H9 (cell line): ENCODE data around the gene RNU1-1. TPM values are rescaled to one million over a fixed set of nuclear protein-coding genes. Genes with fewer than 3 reads are reported as not detected.

Experiments used
- DNase-seq: peaks from one replicate; pipeline ENCODE4 v3.0.0-alpha.2; 2017
- H2AFZ ChIP-seq: one replicate; pipeline ENCODE4 v1.6.1; 2013; ENCODE audit warnings: mild to moderate bottlenecking, low read length, control low read depth, moderate library complexity
- H2AK5ac ChIP-seq: 2 replicates; pipeline ENCODE4 v1.6.1; 2013; ENCODE audit warnings: low read length, control low read depth, mixed read lengths; ENCODE audit not compliant: insufficient read length
- H2BK120ac ChIP-seq: one replicate; pipeline ENCODE4 v1.6.1; 2013; ENCODE audit warnings: low read depth, mild to moderate bottlenecking, low read length, control low read depth, inconsistent platforms; ENCODE audit not compliant: poor library complexity, severe bottlenecking
- H2BK12ac ChIP-seq: 2 replicates; pipeline ENCODE4 v1.6.1; 2013; ENCODE audit warnings: low read length, control low read depth, mixed read lengths, low read depth; ENCODE audit not compliant: insufficient read length
- H2BK15ac ChIP-seq: 2 replicates; pipeline ENCODE4 v1.6.1; 2013; ENCODE audit warnings: low read depth, low read length, control low read depth
- H2BK20ac ChIP-seq: one replicate; pipeline ENCODE4 v1.6.1; 2013; ENCODE audit warnings: low read depth, mild to moderate bottlenecking, low read length, control low read depth, inconsistent platforms; ENCODE audit not compliant: poor library complexity, severe bottlenecking
- H2BK5ac ChIP-seq: 2 replicates; pipeline ENCODE4 v1.6.1; 2013; ENCODE audit warnings: low read length, control low read depth, mixed read lengths; ENCODE audit not compliant: insufficient read length
- H3K14ac ChIP-seq: 2 replicates; pipeline ENCODE4 v1.6.1; 2013; ENCODE audit warnings: low read length, control low read depth; ENCODE audit not compliant: insufficient read depth
- H3K18ac ChIP-seq: 2 replicates; pipeline ENCODE4 v1.6.1; 2013; ENCODE audit warnings: low read depth, mild to moderate bottlenecking, mixed read lengths, low read length, control low read depth; ENCODE audit not compliant: insufficient read length
- H3K23ac ChIP-seq: 2 replicates; pipeline ENCODE4 v1.6.1; 2013; ENCODE audit warnings: low read length, control low read depth, mixed read lengths, low read depth; ENCODE audit not compliant: insufficient read length
- H3K23me2 ChIP-seq: 2 replicates; pipeline ENCODE4 v1.6.1; 2013; ENCODE audit warnings: low read depth, mild to moderate bottlenecking, mixed read lengths, low read length, control low read depth; ENCODE audit not compliant: insufficient read length, poor library complexity, severe bottlenecking
- H3K27ac ChIP-seq: 2 replicates; pipeline ENCODE4 v1.5.1; 2013; ENCODE audit warnings: low read length, control low read depth, mixed read lengths, low read depth; ENCODE audit not compliant: insufficient read length
- H3K27me3 ChIP-seq: 2 replicates; pipeline ENCODE4 v1.6.1; 2013; ENCODE audit warnings: low read length, control low read depth, inconsistent platforms; ENCODE audit not compliant: insufficient read depth
- H3K4ac ChIP-seq: 2 replicates; pipeline ENCODE4 v1.6.1; 2013; ENCODE audit warnings: low read depth, mild to moderate bottlenecking, control low read depth, inconsistent platforms, low read length, moderate library complexity
- H3K4me1 ChIP-seq: 2 replicates; pipeline ENCODE4 v1.6.1; 2013; ENCODE audit warnings: low read length, control low read depth, inconsistent platforms; ENCODE audit not compliant: insufficient read depth
- H3K4me2 ChIP-seq: 2 replicates; pipeline ENCODE4 v1.6.1; 2013; ENCODE audit warnings: low read length, control low read depth, mixed read lengths; ENCODE audit not compliant: insufficient read length, insufficient read depth
- H3K56ac ChIP-seq: 2 replicates; pipeline ENCODE4 v1.6.1; 2013; ENCODE audit warnings: low read depth, mild to moderate bottlenecking, mixed read lengths, low read length, control low read depth; ENCODE audit not compliant: insufficient read length
- H3K79me1 ChIP-seq: 2 replicates; pipeline ENCODE4 v1.6.1; 2013; ENCODE audit warnings: low read depth, mild to moderate bottlenecking, moderate library complexity, low read length, control low read depth, inconsistent platforms; ENCODE audit not compliant: insufficient read depth, poor library complexity, severe bottlenecking
- H3K79me2 ChIP-seq: 2 replicates; pipeline ENCODE4 v1.6.1; 2013; ENCODE audit warnings: low read length, control low read depth, inconsistent platforms; ENCODE audit not compliant: insufficient read depth
- H3K9ac ChIP-seq: 2 replicates; pipeline ENCODE4 v1.6.1; 2013; ENCODE audit warnings: low read length, control low read depth, mixed read lengths; ENCODE audit not compliant: insufficient read length; ENCODE audit errors: extremely low read depth
- H3K9me3 ChIP-seq: one replicate; pipeline ENCODE4 v1.6.1; 2013; ENCODE audit warnings: low read depth, low read length, inconsistent platforms; ENCODE audit not compliant: control insufficient read depth
- H3T11ph ChIP-seq: one replicate; pipeline ENCODE4 v1.6.1; 2013; ENCODE audit warnings: mild to moderate bottlenecking, low read length, control low read depth, inconsistent platforms
- H4K20me1 ChIP-seq: one replicate; pipeline ENCODE4 v1.6.1; 2013; ENCODE audit not compliant: control insufficient read depth, insufficient read length, insufficient read depth
- H4K5ac ChIP-seq: 2 replicates; pipeline ENCODE4 v1.6.1; 2013; ENCODE audit warnings: low read depth, mild to moderate bottlenecking, mixed read lengths, low read length, control low read depth; ENCODE audit not compliant: insufficient read length
- H4K8ac ChIP-seq: replicated peaks from 2 replicates; pipeline ENCODE4 v1.6.1; 2013; ENCODE audit warnings: low read length, control low read depth, mixed read lengths, low read depth; ENCODE audit not compliant: insufficient read length
- H4K91ac ChIP-seq: 2 replicates; pipeline ENCODE4 v1.6.1; 2013; ENCODE audit warnings: low read depth, mild to moderate bottlenecking, moderate library complexity, mixed read lengths, low read length, control low read depth; ENCODE audit not compliant: insufficient read length
- H3K27ac Mint-ChIP-seq, 3 experiments: 2 replicates in 2 of 3; 3 replicates in 1 of 3; pipeline ENCODE4 v1.8.0; 2020 to 2021; ENCODE audit warnings: mixed read lengths in 3 of 3, mild to moderate bottlenecking in 1 of 3, moderate library complexity in 1 of 3
- H3K27me3 Mint-ChIP-seq: 2 replicates; pipeline ENCODE4 v1.8.0; 2021; ENCODE audit warnings: low read depth, mild to moderate bottlenecking, moderate library complexity, mixed read lengths
- H3K36me3 Mint-ChIP-seq, 3 experiments: 2 replicates in 2 of 3; 3 replicates in 1 of 3; pipeline ENCODE4 v1.8.0; 2020 to 2021; ENCODE audit warnings: low read depth in 3 of 3, mixed read lengths in 3 of 3; ENCODE audit not compliant: insufficient read depth in 1 of 3
- H3K4me1 Mint-ChIP-seq, 2 experiments: 2 replicates each; pipeline ENCODE4 v1.8.0; 2020; ENCODE audit warnings: mixed read lengths in 2 of 2
- H3K4me3 Mint-ChIP-seq, 2 experiments: 2 replicates in 1 of 2; 3 replicates in 1 of 2; pipeline ENCODE4 v1.8.0; 2020 to 2021; ENCODE audit warnings: mild to moderate bottlenecking in 2 of 2, mixed read lengths in 2 of 2, moderate library complexity in 1 of 2
- H3K9me3 Mint-ChIP-seq, 2 experiments: 2 replicates in 1 of 2; 3 replicates in 1 of 2; pipeline ENCODE4 v1.8.0; 2020; ENCODE audit warnings: mild to moderate bottlenecking in 2 of 2, mixed read lengths in 2 of 2, moderate library complexity in 1 of 2
- CTCF ChIP-seq: fragments of 200-600 bp; sonication (generic); conservative IDR thresholded peaks from 3 replicates; pipeline ENCODE4 v1.8.0; 2021; ENCODE audit warnings: antibody characterized with exemption, mild to moderate bottlenecking
- WGBS: extraction: QIAGEN DNeasy Blood & Tissue Kit; methylation state at CpG from one replicate; pipeline ENCODE4 v1.1.7; 2013; ENCODE audit warnings: missing lambda C conversion rate, low lambda C conversion rate, mixed read lengths; ENCODE audit not compliant: insufficient read length; ENCODE audit errors: extremely low coverage; 5-methylcytosine and 5-hydroxymethylcytosine counted together
- total RNA-seq: library from RNA; stranded (reverse); gene quantifications from 2 replicates; pipeline ENCODE4 v1.2.1, GENCODE V29; 2021

RNU1-1 gene
- total RNA-seq, 1 experiment from 2014 or later, result 2,051 TPM

GRCh38 chr1:16468558-16468957 is 45.5 kb downstream of the RNU1-1 start:
- Histone ChIP-seq H3K9ac (no peak overlapping the region), H3T11ph (no peak overlapping the region), H3K18ac (no peak overlapping the region), H2BK20ac (no peak overlapping the region), H2BK15ac (no peak overlapping the region), H4K20me1 (no peaks in the 10 kb centered on the region), H3K79me2 (no peaks in the 10 kb centered on the region), H3K14ac (no peak overlapping the region), H4K5ac (no peak overlapping the region), H2AK5ac (no peak overlapping the region), H3K79me1 (no peaks in the 10 kb centered on the region), H3K23me2 (no peaks in the 10 kb centered on the region), H3K23ac (no peak overlapping the region), H3K4ac (no peak overlapping the region), H4K91ac (no peak overlapping the region), H3K4me1 (no peaks in the 10 kb centered on the region), H4K8ac (no peak overlapping the region), H2AFZ (no peak overlapping the region), H3K27me3 (no peaks in the 10 kb centered on the region), H3K27ac (no peak overlapping the region), H3K56ac (no peak overlapping the region), H2BK5ac (no peak overlapping the region), H3K9me3 (no peaks in the 10 kb centered on the region), H3K4me2 (no peak overlapping the region), H2BK12ac (no peak overlapping the region), H2BK120ac (no peak overlapping the region)
- peaks cover 4 to 30% (median 15%) of the 10 kb centered on the region in 3 experiments for H3K36me3 Mint-ChIP-seq
- H3K9me3 Mint-ChIP-seq, result no peaks in the 10 kb centered on the region
- H3K4me3 Mint-ChIP-seq, result no peak overlapping the region
- no peaks in the 10 kb centered on the region for H3K4me1 Mint-ChIP-seq
- TF ChIP-seq CTCF, result no peak
- no peak overlapping the region for H3K27ac Mint-ChIP-seq
- no peaks in the 10 kb centered on the region for H3K27me3 Mint-ChIP-seq
- no peak for DNase-seq
- WGBS, result no CpG with 5 or more reads among the region's 3 CpGs
